GM19324 (cell line): Measurements from ENCODE around the gene TRMT1.

Experiments used
- ATAC-seq: cut with Tn5 transposase; IDR thresholded peaks from one replicate; pipeline ENCODE4 v1.9.1; 2021; ENCODE audit warnings: mild to moderate bottlenecking, moderate library complexity; ENCODE audit not compliant: unreplicated experiment, low FRiP score

Gene TRMT1

DNA sequence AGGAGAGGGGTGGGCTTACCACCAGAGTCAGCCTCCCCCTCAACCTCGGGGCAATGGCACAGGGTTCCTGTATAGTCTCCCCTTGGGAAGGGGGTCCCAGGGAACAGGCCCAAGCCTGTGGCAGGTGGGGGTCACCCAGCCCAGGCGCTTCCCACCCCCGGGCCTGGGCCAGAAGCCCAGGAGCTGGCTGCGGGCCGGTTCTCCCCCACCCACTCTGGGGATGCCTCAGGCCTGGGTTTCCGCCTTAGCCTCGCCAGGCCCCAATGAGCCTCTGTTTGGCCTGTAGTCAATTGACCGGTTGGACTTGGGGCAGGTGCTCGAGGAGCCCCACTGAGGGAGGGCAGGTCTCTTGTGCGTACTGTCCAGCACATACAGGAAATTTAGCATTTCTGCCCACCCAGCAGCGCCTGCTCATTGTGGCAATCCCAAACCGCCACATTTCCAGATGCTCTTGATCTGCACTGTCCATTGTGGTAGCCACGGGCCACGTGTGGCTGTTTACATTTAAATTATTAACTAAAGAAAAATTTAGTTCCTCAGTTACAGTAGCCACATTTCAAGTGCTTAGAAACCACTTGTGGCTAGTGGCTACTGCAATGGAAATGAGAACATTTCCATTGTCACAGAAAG, 23.8 kb downstream of the TRMT1 start:
- ATAC-seq: no peak

DNA sequence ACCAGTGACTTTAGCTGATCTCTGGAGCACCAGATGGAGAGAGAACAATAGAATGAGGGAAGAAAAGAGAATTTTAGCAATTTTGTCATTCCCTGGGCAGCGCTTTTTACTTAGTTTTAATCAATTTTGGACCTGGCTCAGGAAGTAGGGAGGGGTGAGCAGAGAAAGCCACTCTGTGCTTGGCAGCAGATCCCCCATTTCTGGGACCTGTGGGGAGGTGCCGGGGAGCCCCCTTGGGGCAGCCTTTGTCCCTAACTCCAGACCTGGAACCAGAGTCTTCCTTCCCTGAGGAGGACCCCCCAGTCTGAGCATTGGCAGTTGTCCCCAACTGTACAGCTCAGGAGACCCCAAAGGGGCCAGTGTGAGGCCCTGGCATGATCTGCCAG, 24.4 kb downstream of the TRMT1 start:
- ATAC-seq: no peak

DNA sequence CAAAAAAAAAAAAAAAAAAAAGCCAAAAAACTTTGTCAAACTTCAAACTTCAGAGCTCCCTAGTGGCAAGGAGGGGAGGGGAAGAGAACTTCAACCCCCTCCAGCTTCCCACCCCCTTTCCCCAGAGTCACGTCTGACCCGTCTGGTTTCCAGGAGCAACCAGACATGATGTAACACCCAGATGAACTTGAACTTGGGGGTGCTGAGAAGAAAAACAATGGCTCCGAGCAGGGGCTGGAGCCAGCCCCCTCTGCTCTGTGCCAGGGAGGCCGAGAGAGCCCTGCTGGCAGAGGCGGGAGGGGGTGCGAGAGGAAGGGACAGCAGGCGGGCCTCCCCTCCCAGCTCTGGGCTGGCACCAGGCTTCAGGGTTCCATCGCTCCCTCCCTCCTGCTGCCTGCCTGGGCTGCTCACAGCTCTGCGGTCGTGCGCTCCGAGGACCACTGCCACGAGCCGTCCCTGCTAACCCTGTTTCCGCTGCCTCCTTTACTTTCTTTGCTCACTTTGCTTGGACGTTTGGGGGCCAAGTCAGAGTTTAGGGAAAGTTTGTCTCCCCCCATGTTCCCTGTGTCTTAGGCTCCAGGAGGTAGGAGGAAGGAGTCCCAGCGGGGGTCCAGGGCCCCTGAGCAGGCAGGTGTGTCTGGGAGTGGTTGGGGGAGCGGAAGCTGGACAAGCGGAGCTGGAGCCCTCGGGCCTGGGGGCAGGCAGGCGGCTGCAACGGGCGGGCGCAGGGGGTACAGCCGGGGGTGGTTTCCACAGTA, 25.0 kb downstream of the TRMT1 start:
- ATAC-seq: no peak

DNA sequence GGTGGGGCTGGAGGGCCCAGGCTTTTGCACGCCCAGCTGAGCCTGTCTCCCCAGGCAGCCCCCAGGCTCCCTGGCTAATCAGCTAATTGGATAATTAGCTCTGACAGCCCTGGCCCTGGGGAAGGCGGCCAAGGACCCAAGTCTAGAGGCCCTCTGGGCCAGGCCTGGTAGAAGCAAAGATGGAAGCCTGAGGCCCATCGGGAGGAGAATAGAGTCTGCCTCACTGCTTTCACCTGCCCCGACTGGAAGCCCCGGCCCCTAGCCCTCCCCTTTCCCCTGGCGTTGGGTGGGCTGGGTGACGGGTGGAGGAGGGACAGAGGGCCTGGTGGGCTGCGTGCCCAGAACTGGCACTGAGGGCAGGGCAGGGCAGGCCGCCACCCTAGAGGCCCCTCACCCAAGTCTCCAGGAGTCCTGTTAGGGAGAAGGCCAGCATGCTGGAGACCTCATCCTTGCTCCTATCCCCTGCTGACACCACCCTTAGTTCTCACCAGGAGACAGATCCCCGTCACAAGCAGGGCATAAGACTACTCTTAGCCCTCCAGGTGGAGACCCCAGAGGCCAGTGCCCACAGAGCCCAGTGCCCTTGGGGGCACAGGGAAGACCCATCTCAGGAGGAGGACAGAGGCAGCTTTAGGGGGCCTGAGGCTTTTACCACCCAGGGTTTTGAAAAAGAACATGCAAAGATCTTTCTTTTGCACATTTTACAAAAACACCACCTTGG, 25.9 kb downstream of the TRMT1 start:
- ATAC-seq: no peak

DNA sequence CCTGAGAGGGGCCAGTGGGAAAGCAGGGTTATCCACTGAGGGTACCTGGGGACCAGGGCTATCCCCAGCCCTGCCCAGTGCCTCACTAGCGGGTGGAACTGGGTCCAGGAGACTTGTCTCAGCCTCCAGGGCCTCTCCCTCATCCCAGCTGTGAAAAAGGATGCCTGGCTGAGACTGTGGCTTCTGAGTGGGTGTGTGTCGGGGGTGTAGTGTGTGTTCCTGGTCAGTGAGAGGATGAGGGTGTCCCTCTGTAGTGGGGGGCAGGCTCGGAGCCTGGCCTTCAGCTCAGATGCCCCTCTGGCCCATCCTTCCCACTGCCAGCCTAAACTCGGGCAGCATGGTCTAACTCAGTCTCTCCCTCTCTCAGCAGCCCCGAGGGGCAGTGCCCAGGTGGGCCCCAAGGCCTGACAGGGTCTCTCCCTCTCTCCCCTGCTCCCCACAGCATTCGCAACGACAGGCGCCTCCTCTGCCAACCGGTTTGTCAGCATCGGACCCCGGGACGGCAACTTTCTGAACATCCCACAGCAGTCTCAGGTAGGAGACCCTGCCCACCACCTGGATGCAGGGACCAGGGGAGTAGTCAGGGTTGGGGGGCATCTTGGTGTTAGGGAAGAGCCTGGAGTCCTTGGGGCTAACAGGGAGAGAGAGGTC, 26.6 kb downstream of the TRMT1 start:
- no peak for ATAC-seq

DNA sequence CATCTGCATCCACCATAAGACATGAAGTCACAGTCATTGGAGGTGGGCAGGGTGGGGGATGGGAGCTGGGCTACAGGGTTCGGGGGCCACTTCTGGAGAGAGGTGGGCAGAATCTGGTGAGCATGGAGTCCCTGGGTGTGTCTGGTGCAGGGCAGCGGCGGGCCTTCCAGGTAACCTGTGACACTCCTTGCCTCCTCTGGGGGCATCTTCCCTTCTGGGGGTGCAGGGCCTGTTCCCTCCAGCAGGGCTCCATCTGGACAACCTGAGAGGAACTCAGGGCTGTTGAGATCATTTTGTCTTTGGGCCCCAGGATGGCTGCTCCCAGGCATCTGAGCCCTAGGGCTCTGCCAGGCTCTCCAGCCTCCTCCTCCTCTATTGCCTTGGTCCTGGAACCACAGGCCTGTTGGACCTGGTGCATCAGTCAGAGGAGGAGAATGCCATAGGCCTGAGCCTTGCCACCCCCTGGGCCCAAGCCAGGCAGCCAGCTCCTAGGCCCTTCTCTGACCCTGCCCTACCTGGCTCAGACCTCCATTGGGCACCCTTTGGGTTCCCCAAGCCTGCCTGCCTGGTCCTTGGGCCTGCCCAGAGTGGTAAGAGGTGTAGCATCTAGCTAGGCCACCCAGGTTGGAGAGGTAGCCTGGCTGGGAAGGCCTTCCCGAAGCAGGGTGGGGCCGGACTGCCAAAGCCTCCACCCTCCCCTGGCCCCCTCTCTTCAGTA, 27.2 kb downstream of the TRMT1 start:
- ATAC-seq: no peak

DNA sequence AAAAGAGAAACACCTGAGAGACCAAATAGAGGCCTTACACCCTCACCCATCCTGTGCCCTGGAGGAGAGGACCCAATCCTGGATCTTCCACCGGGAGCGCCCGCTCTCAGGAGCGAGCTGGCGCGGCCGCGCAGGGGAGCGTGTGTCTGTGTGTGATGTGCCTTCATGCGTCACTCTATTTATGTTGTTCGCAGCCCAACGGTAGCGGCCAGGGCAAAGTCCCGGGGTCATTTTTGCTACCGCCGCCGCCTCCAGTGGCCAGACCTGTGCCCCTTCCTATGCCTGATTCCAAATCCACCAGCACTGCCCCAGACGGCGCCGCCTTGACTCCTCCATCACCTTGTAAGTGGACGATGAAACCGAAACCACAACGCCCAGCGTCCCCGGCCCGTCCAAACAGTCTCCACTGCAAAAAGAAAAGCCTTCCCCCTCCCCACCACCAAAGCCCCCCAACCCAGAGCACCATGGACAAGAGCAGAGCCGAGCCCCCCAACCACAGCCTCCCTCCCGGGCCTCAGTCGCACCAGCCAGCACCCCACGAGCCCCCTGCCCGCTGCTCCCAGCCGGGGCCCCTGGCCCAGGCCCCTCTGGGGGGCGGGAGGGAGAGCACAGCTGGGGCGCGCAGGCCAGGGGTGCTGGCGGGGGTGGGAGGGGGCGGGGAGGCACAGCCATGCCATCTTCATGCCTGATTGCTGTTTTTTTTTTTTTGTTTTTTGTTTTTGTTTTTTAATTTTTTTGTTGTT, 28.6 kb downstream of the TRMT1 start:
- no peak for ATAC-seq

DNA sequence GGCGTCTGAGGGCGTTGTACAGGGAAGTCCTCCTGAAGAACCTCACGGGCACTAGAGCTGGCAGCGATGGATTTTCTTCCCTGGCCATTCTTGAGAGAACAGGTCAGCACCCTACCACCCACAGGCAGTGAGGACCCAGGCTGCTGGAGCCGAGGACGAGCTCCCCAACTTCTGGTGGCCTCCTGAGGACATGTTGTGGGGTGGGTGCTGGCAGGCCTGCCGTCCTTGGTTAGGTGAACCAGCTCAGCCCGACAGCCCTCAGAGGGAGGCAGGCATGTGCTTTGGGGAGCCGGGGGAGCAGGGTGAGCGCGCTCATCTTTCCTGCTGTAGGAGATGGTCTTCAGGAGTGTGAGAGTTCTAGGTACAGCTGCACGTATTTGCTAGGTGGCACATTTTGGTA, 29.2 kb downstream of the TRMT1 start:
- ATAC-seq: no peak

DNA sequence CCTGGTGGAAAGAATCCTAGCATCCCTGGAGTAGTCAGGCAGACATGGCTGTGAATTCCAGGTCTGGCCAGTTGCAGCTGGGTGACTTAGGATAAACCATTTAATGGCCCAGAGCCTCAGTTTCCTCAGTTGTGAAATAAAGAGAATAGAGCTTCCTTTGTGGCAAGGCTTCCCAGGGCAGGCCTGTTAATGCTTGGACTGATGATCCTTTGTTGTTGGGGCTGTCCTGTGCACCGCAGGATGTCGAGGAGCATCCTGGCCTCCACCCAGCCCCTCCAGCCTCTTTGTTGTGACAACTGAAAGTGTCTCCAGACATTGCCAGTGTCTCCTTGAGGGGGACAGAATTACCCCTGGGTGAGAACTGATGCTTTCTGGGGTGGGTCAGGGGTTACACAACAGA, 30.2 kb downstream of the TRMT1 start:
- ATAC-seq: no peak

DNA sequence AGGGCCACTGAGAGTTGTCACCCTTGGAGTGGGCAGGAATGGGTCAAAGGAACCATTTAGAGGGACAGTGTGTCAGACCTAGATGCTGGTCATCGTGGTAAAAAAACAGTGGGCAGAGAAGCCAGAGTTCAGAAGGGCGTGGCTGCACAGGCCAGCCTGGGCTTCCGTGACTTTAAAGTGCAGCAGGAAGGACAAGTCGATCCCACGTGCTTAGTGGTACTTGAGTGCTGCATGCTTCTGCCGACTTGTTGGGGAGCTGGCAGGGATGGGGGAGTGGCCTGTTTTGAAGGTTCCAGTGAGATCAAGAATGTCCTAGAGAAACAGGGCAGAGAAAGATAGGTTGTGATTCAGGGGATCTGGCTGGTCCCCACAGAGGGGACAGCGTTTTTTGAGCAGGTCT, 30.9 kb downstream of the TRMT1 start:
- no peak for ATAC-seq

DNA sequence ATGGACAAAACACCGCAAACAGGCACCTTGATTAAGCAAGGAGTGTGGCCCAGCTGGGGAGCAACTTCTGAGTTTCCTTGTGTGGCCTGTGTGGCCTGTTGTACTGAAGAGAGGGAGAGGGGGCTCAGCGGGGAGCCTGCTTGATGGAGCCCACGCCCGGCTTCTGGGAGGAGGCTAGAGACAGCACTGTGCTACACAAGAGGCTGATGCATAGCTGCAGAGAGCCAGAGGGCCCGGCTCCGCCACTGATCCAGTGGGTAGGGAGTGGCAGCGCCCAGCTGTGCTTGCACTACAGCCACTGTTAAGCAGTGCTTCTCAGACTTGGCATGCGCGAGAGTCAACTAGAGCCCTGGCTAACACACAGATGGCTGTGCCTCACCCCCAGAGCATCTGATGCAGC, 32.9 kb downstream of the TRMT1 start:
- no peak for ATAC-seq

DNA sequence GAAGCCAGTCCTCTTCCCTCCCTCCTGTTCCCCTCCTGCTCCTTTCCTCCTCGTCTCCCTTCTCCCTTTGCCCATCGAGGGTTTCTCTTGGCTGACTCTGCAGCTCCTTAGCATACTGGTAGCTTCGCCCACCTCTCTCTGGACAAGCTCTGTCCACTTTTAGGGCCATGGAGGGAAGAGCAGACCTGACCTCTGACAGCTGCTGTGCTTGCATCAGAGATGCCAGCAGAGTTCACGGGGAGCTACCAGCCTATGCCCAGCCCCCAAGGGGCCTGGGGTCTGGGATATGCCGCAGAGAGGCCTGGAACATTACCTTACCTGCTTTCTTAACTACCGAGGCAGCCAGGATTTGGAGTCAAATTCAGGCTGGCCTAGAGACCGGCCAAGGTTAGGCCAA, 33.5 kb downstream of the TRMT1 start:
- no peak for ATAC-seq

DNA sequence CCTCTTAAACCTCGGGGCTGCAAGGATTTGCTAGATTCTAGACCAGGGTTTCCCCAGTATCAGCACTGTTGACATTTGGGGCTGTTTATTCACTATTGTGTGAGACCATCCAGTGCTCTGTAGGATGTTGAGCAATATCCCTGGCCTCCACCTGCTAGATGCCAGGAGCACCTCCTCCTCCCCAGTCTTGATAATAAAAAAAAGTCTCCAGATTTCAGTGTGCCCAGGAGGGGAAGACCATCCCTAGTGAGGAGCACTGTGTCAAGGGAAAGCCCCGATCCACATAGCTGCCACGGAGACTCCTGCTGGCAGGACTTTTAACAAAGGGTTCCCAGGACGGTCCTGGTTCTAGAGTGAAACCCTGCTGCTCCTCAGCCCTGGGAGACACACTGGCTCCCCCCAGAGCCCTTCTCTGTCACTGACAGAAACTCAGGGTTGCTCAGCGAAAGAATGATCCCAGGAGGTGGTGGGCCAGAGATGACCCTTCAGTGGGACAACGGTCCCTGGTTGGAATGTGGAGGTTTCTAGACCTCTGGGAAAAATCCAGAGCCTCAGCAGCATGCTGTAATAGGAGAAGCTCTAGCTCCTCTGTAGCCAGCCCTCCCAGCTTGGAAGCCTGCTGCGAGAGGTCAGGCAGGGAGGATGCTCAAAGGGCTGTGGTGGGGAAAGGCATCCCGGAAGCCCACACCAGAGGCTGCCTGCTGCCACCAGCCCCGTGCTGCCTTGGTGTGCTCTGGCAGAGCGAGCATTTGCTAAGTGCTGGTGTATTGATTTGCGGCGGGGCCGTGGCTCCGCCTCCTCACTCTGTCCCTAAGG, 34.1 kb downstream of the TRMT1 start:
- ATAC-seq: no peak

DNA sequence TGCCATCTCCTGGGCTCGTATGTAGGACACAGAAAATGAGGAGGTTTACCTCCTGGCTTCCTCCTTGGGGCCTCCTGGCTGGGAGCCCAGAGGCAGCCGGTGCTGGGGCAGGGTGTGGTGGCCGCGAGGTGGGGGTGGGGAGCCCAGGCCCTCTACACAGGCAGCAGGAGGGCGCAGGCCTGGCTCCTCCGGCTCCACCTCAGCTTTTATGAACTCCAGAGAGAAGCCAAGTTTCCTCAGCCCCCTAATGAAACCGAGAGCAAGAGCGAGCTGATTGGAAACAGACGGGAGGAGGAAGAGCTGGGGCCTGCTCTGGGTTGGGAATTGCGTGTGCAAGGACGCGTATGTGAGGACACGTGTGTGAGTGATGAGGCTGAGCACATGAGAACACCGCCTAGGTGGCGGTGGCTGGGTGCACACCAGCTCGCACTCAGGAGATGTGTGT, 37.0 kb downstream of the TRMT1 start:
- ATAC-seq: no peak

DNA sequence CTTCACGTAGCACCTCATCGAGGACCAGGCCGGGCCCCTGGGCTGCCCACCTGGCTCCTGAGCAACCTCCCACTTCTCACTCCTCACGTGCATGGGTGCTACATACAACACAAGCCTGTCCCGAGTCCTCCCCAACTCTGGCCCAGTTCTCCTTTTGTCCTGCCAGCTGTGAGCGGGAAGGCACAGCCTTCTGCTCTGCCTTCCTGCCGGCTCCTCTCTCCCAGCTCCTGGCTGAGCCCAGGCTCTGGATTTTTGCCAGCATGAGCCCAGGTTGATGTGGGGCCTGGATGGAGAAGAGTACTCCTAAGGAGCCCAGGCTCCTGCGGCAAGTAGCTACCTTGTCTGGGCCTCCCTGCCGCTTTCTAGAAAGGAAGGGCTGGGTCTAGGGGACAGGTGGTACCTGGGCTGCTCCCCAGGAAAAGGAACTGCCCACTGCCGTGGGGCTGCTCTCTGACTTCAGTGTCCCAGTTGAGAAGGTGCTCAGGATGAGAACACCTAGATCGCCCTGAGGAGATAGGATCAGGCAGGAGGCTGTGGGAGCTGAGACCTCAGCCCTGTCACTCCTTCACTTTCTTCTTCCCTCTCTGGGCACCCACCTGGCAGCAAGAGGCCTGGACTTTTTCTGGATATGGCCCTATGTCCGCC, 37.5 kb downstream of the TRMT1 start:
- no peak for ATAC-seq

DNA sequence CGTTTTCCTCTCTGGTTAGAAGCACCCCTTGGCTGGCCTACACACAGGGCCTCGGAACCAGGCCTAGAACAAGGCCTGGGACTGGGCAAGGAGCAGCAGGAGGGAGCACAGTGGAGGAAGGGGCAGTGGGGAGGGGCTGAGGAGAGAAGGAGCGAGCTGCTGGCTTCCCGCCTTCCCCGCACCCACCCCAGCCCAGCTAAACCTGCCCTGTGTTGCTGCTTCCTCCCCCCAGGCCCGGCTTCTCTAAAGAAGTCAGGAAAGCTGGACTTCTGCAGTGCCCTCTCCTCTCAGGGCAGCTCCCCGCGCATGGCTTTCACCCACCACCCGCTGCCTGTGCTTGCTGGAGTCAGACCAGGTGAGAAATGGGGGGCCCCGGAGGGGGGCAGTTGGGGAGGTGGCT, 38.2 kb downstream of the TRMT1 start:
- no peak for ATAC-seq

DNA sequence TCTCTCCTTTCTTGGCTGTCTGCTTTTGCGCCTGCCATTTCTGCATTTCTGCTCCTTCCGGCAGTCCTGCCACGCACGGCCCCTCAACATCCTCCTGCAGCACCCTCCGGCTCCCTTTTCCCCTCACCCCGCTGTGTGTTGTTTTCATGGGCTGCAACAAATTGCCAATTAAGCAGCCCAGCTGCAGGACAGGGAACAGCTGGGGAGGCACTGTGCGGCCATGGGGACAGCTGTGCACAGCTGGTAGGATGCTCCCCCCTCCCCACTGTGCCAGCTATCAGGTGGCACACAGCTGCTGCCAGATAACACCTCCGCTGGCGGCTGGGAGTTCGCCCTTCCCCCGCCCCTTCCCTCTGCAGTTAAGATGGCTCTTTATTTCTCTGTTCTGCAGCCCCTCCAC, 39.3 kb downstream of the TRMT1 start:
- no peak for ATAC-seq

DNA sequence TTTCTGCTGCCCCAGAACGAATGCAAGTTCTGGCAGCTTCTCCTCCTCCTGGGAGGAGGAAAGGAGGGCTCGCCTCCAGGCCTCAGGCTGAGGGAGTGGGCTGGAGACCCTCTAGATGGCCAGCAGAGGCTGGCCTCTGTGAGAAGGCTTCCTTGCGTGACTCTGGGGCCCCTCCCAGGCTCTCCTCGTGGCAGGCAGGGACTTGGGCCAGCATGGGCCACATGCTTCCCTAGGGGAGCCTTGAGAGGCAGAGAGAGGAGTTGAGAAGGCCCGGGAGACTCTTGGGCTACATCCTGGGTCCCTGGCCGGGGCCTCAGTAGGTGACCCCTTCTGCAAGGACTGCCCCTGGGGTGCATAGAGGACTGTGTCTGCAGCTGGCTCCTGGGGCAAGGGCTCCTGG, 39.8 kb downstream of the TRMT1 start:
- ATAC-seq: no peak

DNA sequence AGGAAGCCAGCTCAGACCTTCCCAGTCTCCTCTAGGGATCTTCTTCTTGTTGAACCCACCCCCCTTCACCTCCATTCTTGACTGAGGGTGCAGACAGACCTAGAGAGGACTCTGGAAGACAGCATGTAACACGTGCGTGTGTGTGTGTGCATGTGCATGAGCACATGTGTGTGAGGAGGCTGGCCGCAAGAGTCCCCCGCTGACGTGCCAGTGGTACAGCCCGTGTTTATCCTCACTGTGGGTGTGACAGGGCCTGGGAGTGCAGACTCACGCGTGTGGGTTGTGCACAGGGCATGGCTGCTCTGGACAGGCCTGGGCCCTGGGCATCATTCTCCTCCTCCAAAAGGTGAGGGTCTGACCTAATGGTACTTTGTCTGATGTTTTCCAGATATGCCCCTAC, 40.2 kb downstream of the TRMT1 start:
- no peak for ATAC-seq
